Liver (tissue), 3 donors: ENCODE measurements around the gene ZSWIM7.

ENCODE experiments used
- ATF3 ChIP-seq: IDR thresholded peaks from 2 replicates; pipeline ENCODE4 v1.6.1; 2016; ENCODE audit warnings: antibody characterized with exemption
- CTCF ChIP-seq: fragments of 150-350 bp; IDR thresholded peaks from 2 replicates; pipeline ENCODE4 v1.5.1; 2017; ENCODE audit warnings: improper control_type of control experiment, low read depth, low read length; ENCODE audit not compliant: missing input control
- EGR1 ChIP-seq, 2 donors: IDR thresholded peaks; 2 replicates each; pipeline ENCODE4 v1.6.1; 2016 to 2018; ENCODE audit warnings: antibody characterized with exemption in 2 of 2, low read depth in 2 of 2
- FOXA1 ChIP-seq: IDR thresholded peaks from 2 replicates; pipeline ENCODE4 v1.6.1; 2016; ENCODE audit warnings: antibody characterized with exemption
- FOXA2 ChIP-seq: IDR thresholded peaks from 2 replicates; pipeline ENCODE4 v1.6.1; 2016; ENCODE audit warnings: antibody characterized with exemption
- GABPA ChIP-seq, 2 donors: IDR thresholded peaks in 1 of 2; conservative IDR thresholded peaks in 1 of 2; 2 replicates each; pipeline ENCODE4 v1.6.1; 2016; ENCODE audit warnings: antibody characterized with exemption in 2 of 2, mild to moderate bottlenecking in 1 of 2, moderate library complexity in 1 of 2
- JUND ChIP-seq, 2 donors: IDR thresholded peaks; 2 replicates each; pipeline ENCODE4 v1.6.1; 2016; ENCODE audit warnings: antibody characterized with exemption in 2 of 2
- MAX ChIP-seq: IDR thresholded peaks from 2 replicates; pipeline ENCODE4 v1.6.1; 2016; ENCODE audit warnings: antibody characterized with exemption
- NR2F2 ChIP-seq: IDR thresholded peaks from 2 replicates; pipeline ENCODE4 v1.6.1; 2016; ENCODE audit warnings: antibody characterized with exemption
- RAD21 ChIP-seq, 2 donors: IDR thresholded peaks; 2 replicates each; pipeline ENCODE4 v1.6.1; 2016; ENCODE audit warnings: antibody characterized with exemption in 2 of 2, mild to moderate bottlenecking in 2 of 2
- REST ChIP-seq: IDR thresholded peaks from 2 replicates; pipeline ENCODE4 v1.6.1; 2016; ENCODE audit warnings: antibody characterized with exemption, mild to moderate bottlenecking
- SP1 ChIP-seq: IDR thresholded peaks from 2 replicates; pipeline ENCODE4 v1.6.1; 2018; ENCODE audit warnings: antibody characterized with exemption, mild to moderate bottlenecking
- TAF1 ChIP-seq: conservative IDR thresholded peaks from 2 replicates; pipeline ENCODE4 v1.6.1; 2016; ENCODE audit warnings: antibody characterized with exemption, mild to moderate bottlenecking
- ZBTB33 ChIP-seq: IDR thresholded peaks from 2 replicates; pipeline ENCODE4 v1.6.1; 2016; ENCODE audit warnings: antibody characterized with exemption
- donor health status: healthy.
- donor health status: healthy.

GRCh38 chr17:15969463-15969862, 30.0 kb downstream of the ZSWIM7 start:
- TF ChIP-seq CTCF = no peak
- TF ChIP-seq MAX = no peak
- TF ChIP-seq TAF1 = no peak
- no peak for TF ChIP-seq FOXA1
- TF ChIP-seq REST = no peak
- no peak for TF ChIP-seq JUND (IDR thresholded peaks at IDR 0.05)
- TF ChIP-seq EGR1 (IDR thresholded peaks at IDR 0.05; ENCODE audit: low read depth in 2 of 2) = no peak
- TF ChIP-seq ZBTB33 = no peak
- no peak for TF ChIP-seq NR2F2
- TF ChIP-seq FOXA2 = no peak
- no peak for TF ChIP-seq GABPA (IDR thresholded peaks at IDR 0.05 in 1 of 2, conservative IDR thresholded peaks at IDR 0.05 in 1 of 2)
- no peak for TF ChIP-seq RAD21 (IDR thresholded peaks at IDR 0.05)
- no peak for TF ChIP-seq ATF3
- TF ChIP-seq SP1 = no peak
